K562 (cell line): Measurements from ENCODE around the gene KCNC3. TPM values are rescaled to one million over a fixed set of nuclear protein-coding genes. Genes with fewer than 3 reads are reported as not detected.

Experiments used
- ARID4B ChIP-seq: sonication (generic); formaldehyde crosslinking; IDR thresholded peaks from 2 replicates; pipeline ENCODE4 v1.8.0; 2022; ENCODE audit warnings: mild to moderate bottlenecking, missing genetic modification reagents
- CBX8 ChIP-seq: fragments of 200-600 bp; sonication (generic); IDR thresholded peaks from 2 replicates; pipeline ENCODE4 v1.6.1; 2012; ENCODE audit warnings: borderline replicate concordance, mixed run types, low read depth, mild to moderate bottlenecking, moderate library complexity, mixed read lengths, low read length, control low read depth, inconsistent platforms; ENCODE audit not compliant: poor library complexity, severe bottlenecking; ENCODE audit errors: extremely low read depth
- HNRNPLL ChIP-seq: fragments of 200-400 bp; formaldehyde crosslinking; IDR thresholded peaks from 2 replicates; pipeline ENCODE4 v1.6.1; 2017; ENCODE audit warnings: low read length, low read depth, mild to moderate bottlenecking; ENCODE audit not compliant: poor library complexity, severe bottlenecking
- MAZ ChIP-seq, 2 experiments: fragments of 450-650 bp in 1 of 2; sonication (generic) in 1 of 2; formaldehyde crosslinking; IDR thresholded peaks in 1 of 2; conservative IDR thresholded peaks in 1 of 2; 2 replicates each; pipeline versions ENCODE4 v1.4.0 to v1.5.0; 2020; ENCODE audit warnings: mild to moderate bottlenecking in 1 of 2, missing genetic modification reagents in 1 of 2
- MEF2D ChIP-seq: conservative IDR thresholded peaks from 2 replicates; pipeline ENCODE4 v1.6.1; 2016; ENCODE audit warnings: low read depth, missing genetic modification characterization, missing compliant biosample characterization
- RBM25 ChIP-seq: fragments of 200-400 bp; formaldehyde crosslinking; IDR thresholded peaks from 2 replicates; pipeline ENCODE4 v1.6.1; 2018; ENCODE audit warnings: low read length, low read depth, moderate library complexity; ENCODE audit not compliant: severe bottlenecking
- YY1 ChIP-seq, 3 experiments: IDR thresholded peaks; 2 replicates each; pipeline ENCODE4 v1.6.1; 2011; ENCODE audit warnings: low read length in 2 of 3, mild to moderate bottlenecking in 2 of 3, moderate library complexity in 2 of 3, borderline replicate concordance in 1 of 3, control low read depth in 1 of 3, low read depth in 1 of 3; ENCODE audit not compliant: insufficient read depth in 3 of 3, insufficient replicate concordance in 2 of 3, control insufficient read depth in 1 of 3, insufficient read length in 1 of 3; ENCODE audit errors: extremely low read depth in 1 of 3
- ZEB2 ChIP-seq: fragments of 450-650 bp; IDR thresholded peaks from 2 replicates; pipeline ENCODE4 v1.6.1; 2016
- ZFP30 ChIP-seq: fragments of 250-450 bp; sonication (Bioruptor Pico); IDR thresholded peaks from 2 replicates; pipeline ENCODE4 v1.8.0; 2022; ENCODE audit warnings: moderate library complexity, mild to moderate bottlenecking, inconsistent platforms, borderline replicate concordance
- ZKSCAN8 ChIP-seq: fragments of 200-800 bp; sonication (Bioruptor generic); IDR thresholded peaks from 2 replicates; pipeline ENCODE4 v1.6.1; 2016; ENCODE audit warnings: missing genetic modification characterization, missing compliant biosample characterization
- ZNF217 ChIP-seq: sonication (generic); formaldehyde crosslinking; IDR thresholded peaks from 2 replicates; pipeline ENCODE4 v1.8.0; 2022; ENCODE audit warnings: mild to moderate bottlenecking, missing genetic modification reagents
- ZNF347 ChIP-seq: fragments of 450-650 bp; formaldehyde crosslinking; IDR thresholded peaks from 2 replicates; pipeline ENCODE4 v1.4.0; 2020; ENCODE audit warnings: low read depth, mild to moderate bottlenecking, moderate library complexity
- ZNF408 ChIP-seq: fragments of 250-450 bp; sonication (Bioruptor Pico); IDR thresholded peaks from 2 replicates; pipeline ENCODE4 v1.4.0; 2020; ENCODE audit warnings: low read depth, mild to moderate bottlenecking, moderate library complexity
- ZNF584 ChIP-seq: fragments of 200-800 bp; sonication (Bioruptor generic); IDR thresholded peaks from 2 replicates; pipeline ENCODE4 v1.6.1; 2016; ENCODE audit warnings: low read depth, mild to moderate bottlenecking, missing genetic modification characterization, missing compliant biosample characterization
- ZNF740 ChIP-seq, 3 experiments: fragments of 200-800 bp in 1 of 3; sonication (Bioruptor generic) in 1 of 3; sonication (generic) in 1 of 3; formaldehyde crosslinking in 1 of 3; IDR thresholded peaks; 2 replicates each; pipeline versions ENCODE4 v1.6.1 to v1.8.0; 2016 to 2022; ENCODE audit warnings: mild to moderate bottlenecking in 2 of 3, missing compliant biosample characterization in 2 of 3, missing genetic modification characterization in 2 of 3, missing genetic modification reagents in 1 of 3
- polyA plus RNA-seq, 8 experiments: library from polyadenylated mRNA; depleted of rRNA in 4 of 8; stranded (reverse) in 5 of 8; unstranded in 3 of 8; fragments of >200 nt; fragmentation: Nextera tagmentation in 2 of 8; fragmentation: Illumina TruSeq in 1 of 8; extraction: Ambion mirVana in 2 of 8; extraction: Trizol in 1 of 8; gene quantifications; 2 replicates each; pipeline versions ENCODE4 v1.2.1 to v1.2.3, GENCODE V29; 2011 to 2014; ENCODE audit warnings: inconsistent platforms in 1 of 8, missing spikeins in 1 of 8
- total RNA-seq, 7 experiments: library from RNA; depleted of rRNA in 6 of 7; stranded (reverse); fragments of >200 nt in 6 of 7; fragmentation: Illumina TruSeq in 2 of 7; extraction: Trizol in 2 of 7; gene quantifications; 2 replicates each; pipeline versions ENCODE4 v1.2.1 to v1.2.3, GENCODE V29; 2011 to 2021; ENCODE audit warnings: low replicate concordance in 1 of 7
- TF ChIP-seq, protein P1 (sequence below), 2 experiments: fragments of 450-650 bp in 1 of 2; IDR thresholded peaks; 2 replicates each; pipeline ENCODE4 v1.6.1; 2011 to 2017; ENCODE audit warnings: low read depth in 2 of 2, antibody characterized with exemption in 1 of 2, borderline replicate concordance in 1 of 2, low read length in 1 of 2, mild to moderate bottlenecking in 1 of 2, mixed read lengths in 1 of 2; ENCODE audit not compliant: control insufficient read depth in 1 of 2

Gene KCNC3
- total and polyA plus RNA-seq, 9 of the 15 experiments (the other 6 are each of a cell fraction or from before 2014, with no cell fraction given) = 0.03 to 26.2 (median 2.0) TPM

GRCh38 chr19:50264483-50265186, 64.5 kb downstream of the KCNC3 start (continued):
- TF ChIP-seq ARID4B (CRISPR knock-in tag) (no peak), ZNF584 (CRISPR knock-in tag) (no peak), ZKSCAN8 (CRISPR knock-in tag) (no peak), ZNF217 (no peak), MAZ (CRISPR knock-in tag; conservative IDR thresholded peaks at IDR 0.05 in 1 of 2, IDR thresholded peaks at IDR 0.05 in 1 of 2) (no peak), MEF2D (tag) (no peak), ZNF740 (CRISPR knock-in tag; IDR thresholded peaks at IDR 0.05) (no peak), ZNF740 (tag; IDR thresholded peaks at IDR 0.05) (no peak), CBX8 (no peak), ZEB2 (no peak), HNRNPLL (no peak), ZNF408 (CRISPR knock-in tag) (no peak), YY1 (IDR thresholded peaks at IDR 0.05; ENCODE audit: borderline replicate concordance in 1 of 3, control insufficient read depth in 1 of 3, extremely low read depth in 1 of 3, insufficient read depth in 3 of 3, insufficient read length in 1 of 3, insufficient replicate concordance in 2 of 3, low read depth in 1 of 3, low read length in 2 of 3) (no peak), ZFP30 (no peak), RBM25 (no peak), ZNF347 (CRISPR knock-in tag) (no peak)
- TF ChIP-seq, protein P1, sequence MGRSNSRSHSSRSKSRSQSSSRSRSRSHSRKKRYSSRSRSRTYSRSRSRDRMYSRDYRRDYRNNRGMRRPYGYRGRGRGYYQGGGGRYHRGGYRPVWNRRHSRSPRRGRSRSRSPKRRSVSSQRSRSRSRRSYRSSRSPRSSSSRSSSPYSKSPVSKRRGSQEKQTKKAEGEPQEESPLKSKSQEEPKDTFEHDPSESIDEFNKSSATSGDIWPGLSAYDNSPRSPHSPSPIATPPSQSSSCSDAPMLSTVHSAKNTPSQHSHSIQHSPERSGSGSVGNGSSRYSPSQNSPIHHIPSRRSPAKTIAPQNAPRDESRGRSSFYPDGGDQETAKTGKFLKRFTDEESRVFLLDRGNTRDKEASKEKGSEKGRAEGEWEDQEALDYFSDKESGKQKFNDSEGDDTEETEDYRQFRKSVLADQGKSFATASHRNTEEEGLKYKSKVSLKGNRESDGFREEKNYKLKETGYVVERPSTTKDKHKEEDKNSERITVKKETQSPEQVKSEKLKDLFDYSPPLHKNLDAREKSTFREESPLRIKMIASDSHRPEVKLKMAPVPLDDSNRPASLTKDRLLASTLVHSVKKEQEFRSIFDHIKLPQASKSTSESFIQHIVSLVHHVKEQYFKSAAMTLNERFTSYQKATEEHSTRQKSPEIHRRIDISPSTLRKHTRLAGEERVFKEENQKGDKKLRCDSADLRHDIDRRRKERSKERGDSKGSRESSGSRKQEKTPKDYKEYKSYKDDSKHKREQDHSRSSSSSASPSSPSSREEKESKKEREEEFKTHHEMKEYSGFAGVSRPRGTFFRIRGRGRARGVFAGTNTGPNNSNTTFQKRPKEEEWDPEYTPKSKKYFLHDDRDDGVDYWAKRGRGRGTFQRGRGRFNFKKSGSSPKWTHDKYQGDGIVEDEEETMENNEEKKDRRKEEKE (IDR thresholded peaks at IDR 0.05; ENCODE audit: borderline replicate concordance in 1 of 2, control insufficient read depth in 1 of 2, low read depth in 2 of 2, low read length in 1 of 2) = no peak
